CD4-positive, alpha-beta T cell treated with Interleukin-6 at 100 ng/mL for 8 hours (primary cell): ENCODE data around the gene ADRA2B.
"Not testable (repeated sequence)": the region's sequence is repeated elsewhere in the genome, so short reads cannot be mapped to it uniquely, and the experiment has no call there.

Experiments
- DNase-seq: peaks from one replicate; pipeline ENCODE4 v3.0.0-alpha.2; 2020; ENCODE audit warnings: mixed read lengths, low spot score

Gene ADRA2B

DNA sequence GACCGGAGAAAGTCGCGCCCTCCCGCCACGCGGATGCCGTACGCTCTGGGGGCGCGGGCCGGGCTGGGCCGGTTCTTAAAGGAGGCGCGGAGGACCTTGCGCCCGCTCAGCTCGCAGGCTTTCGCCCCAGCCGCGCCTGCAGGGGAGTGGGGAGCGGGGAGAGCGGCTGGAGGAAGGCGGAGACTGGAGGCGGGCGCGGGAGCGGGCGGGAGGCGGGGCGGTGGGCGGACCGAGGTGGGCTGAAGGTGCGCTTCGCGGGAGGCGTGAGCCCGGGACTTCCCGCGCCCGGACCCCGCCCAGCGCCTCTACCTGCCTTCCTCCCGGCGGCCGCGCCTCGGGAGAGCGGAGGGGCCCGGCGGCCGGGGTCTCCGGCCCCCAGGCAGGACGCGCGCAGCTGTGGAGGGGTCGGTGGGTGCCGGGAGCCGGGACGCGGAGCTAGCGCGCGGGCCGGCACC is at the start of gene ADRA2B:
TSS of gene ADRA2B (minus strand) at position 148 of the 455 bp plus-strand sequence. CDS start 422 bp downstream, outside the sequence.
- DNase-seq, result peak; percentile 86

DNA sequence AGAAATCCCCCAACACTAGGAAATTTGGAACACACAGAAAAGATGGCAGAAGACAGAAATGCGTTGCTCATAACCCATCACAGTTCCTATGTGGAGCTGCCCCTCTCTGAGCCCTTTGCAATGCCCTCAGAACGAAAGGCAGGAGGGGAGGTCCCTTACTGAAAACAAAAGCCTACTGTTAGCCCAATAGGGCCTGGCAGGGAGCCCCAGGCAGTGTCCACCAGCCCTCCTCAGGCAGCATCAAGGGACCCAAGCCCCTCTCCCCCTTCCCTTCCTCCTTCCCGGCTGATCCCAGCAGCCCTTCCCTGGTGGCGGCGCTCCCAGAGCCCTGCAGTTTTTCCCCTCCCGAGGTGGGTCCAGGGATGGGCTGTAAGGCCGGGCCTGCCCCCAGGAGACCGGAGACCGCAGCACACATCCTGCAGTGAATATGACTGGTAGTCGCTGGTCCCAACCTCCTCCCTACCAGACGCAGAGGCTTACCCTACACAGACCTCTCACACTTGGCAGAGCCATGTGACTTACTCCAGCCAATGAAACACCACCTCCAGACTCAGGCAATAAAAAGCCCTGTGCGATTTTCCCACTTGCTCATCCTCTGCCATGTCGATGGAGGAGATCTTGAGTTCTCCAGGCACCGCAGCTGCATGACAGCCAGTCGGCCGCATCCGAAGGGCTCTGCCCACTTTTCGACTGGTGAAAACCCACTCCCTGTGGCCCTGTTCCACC is 48.3 kb upstream of the ADRA2B start:
- DNase-seq, result peak; percentile 66

DNA sequence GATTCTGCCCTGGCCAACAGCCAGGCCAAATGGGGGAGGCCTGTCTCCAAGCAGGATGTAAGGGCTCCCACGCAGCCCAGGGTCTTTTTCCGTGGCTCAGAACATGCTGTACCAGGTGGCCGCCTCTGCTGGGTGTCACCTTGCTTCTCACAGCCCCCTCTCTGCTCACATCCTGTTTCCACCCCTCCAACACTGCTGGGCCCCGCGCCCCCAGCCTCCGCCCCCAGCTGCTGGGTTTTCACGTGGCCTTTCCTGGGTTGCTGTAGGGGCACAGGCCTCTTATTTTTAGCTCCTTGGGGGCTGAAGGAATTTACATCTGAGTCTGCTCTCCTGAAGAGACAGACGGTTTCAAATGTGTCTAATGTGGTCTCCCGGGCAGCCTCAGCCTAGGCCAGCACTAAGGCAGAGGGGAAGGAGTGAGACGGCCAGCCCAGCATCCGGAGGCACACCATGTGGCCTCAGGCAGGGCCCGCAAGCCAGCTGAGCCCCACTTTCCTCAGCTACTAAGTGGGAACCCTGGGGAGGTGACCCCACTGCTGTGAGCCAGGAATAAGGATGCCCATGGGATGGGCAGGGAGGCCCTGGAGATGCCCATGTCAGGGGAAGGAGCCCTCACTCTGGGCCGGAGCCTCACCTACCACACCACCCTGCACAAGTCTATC is 47.5 kb upstream of the ADRA2B start:
- peak; percentile 53 for DNase-seq

DNA sequence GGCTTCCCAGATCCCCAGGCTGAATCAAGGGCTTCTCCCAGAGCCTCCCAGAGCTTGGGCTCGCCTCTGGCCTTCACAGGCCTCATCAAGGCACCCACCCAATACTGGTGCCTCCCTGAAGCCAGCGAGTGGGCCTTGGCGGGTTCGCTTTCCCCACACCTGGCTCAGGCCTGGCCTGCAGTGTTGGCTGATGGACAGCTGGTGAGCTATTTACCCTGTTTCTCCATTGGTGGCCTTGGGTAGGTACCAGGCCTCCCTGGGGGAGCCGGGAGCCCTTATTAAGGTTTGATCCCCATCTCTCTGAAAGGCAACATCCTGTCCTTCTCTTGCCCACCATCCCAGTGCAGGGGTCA is 47.0 kb upstream of the ADRA2B start:
- DNase-seq, result no peak

DNA sequence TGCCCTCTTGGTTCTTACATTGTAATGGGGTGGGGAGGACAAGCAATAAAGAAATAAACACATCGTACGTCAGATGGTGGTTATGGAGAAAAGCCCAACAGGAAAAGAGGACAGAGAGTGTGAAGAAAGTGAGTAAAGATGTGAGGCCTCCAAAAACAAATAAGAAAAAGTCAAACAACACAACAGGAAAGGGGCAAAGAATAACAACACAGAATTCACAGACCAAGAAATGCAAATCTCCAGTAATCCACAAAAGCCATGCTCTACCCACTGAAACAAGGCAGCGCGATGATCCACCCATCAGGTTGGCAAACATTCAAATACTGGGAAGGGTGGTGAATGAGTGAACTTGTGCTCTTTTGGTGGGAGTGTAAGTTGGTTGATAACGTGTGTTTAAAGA is 45.5 kb upstream of the ADRA2B start:
- DNase-seq, result no peak

DNA sequence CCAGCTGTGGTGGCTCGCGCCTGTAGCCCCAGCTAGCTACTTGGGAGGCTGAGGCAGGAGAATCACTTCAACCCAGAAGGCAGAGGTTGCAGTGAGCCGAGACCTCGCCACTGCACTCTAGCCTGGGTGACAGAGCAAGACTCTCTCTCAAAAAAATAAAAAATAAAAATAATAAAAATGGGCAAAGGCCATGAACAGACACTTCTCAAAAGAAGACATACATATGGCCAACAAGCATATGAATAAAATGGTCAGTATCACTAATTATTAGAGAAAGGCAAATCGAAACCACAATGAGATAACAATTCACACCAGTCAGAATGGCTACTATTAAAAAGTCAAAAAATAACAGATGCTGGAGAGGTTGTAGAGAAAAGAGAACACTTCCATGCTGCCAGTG is 44.0 kb upstream of the ADRA2B start:
- not testable (repeated sequence) for DNase-seq

DNA sequence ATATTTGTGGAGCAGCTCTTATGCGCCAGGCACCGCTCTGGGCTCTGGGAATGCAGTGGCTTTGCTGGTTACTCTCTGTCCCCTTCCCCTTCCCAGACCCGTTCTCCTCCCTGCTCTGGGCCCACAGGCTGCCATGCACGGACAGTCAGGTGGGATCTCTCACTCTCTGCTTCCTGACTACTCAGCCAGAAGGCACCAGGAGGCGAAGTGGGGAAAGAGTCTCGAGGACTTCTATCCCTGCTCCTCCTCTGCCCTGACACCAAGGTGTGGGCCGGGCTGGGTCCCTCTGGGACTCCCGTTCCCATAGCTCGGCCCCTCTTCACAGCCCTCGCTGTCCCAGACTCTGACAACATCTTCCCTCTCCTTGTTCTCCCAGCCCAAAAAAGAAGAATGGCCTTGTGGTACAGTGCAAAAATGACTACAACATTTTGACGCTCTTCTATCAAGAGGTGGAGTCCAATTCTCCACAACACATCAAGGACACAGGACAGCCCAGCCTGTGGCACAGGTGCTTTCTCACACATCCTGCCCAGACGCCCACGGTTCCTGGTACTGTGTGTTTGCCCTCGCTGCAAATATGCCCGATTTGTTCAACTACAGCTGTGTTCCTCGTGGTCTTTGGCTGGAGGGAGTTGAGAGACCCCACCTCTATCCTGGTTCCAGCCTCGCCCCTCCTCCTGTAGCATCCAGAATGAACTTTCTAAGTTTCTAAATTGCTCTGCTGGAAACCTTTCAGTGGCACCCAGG is 42.9 kb upstream of the ADRA2B start:
- peak; percentile 56 for DNase-seq

DNA sequence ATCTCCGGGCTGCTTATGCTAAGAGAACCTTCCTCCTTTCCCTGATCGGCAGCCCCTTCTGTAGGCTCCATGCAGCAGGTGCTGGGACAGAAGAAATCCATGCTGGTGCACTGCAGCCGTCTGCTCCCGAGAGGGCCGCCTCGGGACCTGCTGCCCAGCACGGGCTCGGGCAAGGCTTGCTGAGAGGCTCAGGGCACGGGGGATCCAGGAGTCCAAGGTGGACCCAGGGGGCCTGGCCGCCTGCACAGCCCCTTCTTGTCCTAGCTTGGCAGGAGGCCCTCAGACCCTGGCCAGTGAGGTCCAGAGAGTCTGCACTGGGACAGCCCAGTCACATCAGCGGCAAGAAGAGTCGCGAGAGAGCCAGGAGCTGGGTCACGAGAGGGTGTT is 42.2 kb upstream of the ADRA2B start:
- no peak for DNase-seq

DNA sequence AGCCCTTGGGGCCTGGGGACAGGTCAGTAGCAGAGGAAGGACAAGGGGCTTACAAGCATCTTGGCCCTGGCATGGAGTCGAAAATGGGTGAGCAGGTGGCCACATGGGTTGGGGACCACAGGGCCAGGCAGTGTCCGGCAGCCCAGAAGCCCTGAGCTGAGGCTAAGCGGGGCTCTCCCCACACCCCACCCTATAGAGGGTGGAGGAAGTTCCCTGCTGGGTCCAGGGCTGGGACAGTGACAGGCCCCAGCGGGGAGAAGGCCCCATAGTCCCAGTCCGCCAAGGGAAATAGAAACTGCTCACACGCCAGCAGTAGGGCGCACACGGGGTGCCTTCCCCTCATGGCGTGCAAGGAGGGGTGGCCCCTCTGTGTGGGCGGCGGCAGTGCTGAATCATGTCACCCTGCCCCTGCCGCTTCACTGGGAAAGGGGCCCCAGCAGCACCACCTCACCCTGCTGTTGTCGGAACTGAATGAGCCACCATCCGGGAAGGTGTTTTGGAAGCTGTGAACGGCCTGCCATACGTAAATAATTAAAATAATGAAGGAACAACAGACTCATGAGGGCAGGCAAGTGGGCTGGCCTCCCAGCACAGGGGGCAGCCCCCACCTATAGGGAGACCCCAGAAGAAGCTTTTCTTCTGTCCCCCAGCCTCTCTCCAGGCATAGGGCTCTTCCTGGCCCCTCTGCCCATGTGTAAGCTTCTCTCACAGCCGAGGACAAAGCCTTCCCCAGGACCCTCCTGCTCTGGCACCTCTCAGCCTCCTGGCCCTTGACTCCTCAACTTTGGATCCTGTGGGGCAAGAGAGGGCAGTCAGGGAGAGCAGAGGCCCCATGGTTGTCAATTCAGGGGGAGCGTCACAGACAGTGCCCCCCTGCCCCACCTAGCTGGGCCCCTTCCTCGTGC is 41.5 kb upstream of the ADRA2B start:
- peak; percentile 74 for DNase-seq

DNA sequence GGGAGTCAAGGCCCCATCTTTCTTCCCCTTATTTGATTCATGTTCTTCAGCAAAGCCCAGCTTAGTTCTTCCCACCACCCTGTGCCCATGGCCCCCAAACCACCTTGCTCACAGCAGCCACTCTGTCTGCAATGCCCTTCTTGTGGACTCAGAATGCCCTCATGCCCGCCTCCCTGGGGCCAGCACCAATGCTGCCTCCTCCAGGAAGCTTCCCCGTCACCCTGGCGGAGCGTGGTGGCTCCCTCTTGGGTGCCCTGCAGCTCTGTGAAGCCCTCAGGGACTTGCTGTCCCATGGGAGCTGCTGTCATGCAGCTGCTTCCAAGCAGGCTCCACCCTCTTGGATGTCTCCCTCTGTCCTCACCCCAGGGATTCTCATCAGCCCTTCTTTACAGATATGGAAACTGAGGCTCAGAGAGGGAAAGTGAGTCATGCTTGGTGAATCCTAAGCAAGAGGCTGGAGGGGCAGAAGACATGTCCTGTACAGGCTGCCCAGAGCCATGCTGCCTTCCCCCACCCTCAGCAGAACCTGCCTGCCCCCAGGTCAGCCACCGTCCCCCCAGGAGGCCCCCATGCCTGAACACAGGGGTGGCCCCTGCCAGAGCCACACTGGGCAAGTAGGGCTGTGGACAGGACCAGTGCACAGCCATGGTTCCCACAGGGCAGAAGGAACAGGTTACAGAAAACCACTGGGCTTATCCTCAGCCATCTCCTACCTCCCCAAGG is 40.7 kb upstream of the ADRA2B start:
- no peak for DNase-seq

DNA sequence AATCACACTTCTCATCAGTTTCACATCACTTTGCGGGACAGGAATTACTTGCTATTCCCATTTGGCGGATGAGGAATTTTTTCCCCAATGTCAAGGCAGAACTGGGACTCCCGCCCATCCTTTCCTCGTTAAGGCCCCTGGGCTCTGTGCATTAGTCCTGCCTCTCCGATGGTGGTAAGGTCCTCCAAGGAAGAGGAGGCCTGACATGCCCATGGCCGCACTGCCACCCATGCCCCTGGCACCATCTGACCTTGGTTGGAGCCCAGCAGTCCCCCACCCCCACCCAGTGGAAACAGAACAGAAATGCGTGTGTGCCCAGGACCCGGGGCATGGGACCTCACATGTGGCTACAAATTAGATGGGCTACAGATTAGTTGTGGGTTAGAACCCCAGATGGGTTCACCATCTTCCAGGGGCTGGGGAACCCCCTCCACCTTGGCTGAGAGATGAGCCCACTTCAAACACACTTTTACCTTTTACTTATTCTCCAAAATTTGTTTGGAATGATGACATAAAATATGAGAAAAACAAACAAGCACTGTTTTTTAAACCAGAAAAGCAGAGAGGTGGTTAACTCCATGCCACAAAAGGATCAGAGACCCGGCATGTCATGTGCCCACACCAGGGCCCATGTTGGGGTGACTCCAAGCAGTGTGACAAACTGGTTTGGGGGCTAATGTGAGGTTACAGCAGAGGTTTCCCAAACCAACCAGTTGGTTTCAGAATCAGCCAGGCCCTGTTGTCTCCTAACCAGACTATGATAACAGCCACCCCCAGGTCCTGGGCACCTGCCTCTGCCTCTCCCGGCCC is 39.8 kb upstream of the ADRA2B start:
- no peak for DNase-seq

DNA sequence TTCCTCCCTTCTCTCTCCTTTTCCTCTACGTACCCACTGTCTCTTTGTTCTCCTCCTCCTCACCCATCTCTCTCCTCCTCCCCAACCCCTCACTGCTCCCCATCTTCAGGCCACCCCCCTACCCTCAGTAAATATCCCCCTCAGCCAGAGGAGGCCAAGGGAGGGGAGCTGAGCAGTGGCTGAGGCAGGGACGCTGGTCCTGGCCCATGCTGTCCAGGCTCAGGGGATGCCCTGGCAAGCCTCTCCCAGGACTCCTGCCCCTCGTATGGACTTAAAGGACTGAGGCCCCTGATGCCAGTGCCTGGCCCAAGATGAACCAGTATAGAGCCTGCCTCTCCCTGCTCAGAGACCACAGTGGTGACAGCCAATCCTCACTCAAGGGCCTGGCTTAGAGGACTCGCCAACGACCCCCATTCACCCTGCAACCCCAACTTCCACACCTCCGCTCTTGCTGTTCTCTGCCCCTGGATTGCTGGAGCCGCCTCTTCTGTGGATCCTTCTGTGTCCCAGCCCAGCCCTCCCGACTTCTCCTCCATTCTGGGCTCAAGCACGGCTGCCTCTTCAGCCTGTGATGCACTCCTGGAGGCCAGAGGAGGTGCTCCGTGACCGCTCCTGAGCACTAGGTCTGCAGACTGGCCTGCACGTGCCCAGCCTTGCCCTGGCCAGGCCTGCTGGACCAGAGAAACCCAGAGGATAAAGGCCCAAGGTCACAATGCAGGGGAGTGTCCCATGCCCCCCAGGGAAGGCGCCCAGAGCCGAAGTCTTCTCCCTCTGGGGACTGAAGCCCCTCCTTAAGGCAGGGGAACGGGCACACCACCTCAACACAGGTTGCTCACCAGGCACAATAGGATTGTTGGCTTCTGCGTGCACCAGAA is 38.4 kb upstream of the ADRA2B start:
- no peak for DNase-seq

DNA sequence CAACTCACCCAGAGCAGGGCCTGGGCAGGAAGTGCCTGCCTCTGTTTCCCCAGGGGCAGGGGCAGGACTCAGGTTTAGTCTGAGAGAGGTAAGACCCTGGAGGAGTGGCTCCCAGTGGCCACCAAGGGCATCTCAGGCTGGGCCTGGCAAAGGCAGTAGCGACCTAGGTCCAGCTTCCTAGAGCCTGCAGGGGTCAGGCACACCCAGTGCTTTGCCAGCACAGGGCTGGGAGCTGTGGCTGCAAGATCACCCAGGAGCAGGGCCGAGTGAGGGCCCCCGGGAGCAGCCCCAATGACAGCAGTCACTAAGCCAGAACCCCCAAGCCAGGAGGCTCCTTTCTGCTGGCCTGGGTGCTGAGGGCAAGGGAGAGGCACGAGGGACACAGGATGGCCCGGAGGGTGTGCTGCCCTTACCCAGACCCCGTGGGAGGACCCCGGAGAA is 37.6 kb upstream of the ADRA2B start:
- DNase-seq, result no peak

DNA sequence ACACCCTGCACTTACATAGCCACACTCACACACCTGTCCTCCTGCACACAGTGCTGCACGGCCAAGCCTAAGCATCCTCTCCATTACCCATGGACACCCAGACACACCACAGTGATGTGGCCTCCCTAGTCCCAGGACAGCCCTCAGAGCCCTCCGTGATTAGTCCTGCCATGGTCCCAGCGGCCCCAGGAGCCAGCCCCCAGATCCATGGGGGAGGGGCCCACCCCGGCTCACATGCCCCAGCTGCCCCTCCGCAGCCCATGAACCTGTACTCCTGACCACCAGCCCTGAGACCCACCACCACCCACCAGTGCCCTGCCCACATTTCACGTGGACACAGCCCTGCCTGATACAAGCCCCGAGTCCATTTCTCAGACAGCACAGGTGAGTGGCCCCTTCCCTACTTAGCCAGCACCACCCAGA is 36.9 kb upstream of the ADRA2B start:
- no peak for DNase-seq

DNA sequence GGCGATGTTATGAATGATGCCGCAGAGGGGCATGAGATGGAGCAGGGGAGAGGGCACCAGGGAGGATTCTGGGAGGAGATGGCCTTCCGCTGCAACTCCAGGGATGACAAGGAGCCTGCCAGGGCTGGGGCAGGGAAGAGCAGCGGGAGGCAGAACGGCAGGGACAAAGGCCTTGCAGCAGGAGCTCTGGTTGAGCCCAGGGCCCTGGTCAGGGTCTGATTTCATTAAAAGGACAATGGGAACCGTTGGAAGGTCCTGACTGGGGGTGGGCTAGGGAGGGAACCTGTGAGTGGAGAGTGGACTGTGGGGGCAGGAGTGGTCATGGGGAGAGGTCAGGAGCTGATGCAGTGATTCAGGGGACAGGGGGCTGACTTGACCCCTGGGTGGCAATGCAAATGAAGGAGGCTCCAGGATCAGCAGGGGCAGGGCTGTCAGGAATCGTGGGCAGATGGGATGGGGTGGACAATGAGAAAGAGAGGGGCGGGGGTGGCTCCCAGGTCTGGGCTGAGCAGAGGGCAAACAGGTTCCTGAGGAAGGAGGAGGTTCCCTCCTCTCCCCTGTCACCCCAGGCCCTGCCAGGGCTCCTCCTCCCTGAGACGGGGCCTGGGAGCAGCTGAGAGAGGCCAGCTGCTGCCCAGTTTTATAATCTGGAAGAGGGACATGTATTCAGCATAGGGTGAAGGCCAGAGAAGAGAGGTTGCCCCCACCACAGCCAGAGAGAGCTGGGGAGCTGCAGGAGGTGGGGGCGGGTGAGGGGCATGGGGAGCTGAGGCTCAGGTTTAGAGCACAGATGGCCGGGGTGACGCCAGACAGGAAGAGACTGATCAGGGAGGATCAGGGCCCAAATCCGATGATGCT is 36.2 kb upstream of the ADRA2B start:
- no peak for DNase-seq

DNA sequence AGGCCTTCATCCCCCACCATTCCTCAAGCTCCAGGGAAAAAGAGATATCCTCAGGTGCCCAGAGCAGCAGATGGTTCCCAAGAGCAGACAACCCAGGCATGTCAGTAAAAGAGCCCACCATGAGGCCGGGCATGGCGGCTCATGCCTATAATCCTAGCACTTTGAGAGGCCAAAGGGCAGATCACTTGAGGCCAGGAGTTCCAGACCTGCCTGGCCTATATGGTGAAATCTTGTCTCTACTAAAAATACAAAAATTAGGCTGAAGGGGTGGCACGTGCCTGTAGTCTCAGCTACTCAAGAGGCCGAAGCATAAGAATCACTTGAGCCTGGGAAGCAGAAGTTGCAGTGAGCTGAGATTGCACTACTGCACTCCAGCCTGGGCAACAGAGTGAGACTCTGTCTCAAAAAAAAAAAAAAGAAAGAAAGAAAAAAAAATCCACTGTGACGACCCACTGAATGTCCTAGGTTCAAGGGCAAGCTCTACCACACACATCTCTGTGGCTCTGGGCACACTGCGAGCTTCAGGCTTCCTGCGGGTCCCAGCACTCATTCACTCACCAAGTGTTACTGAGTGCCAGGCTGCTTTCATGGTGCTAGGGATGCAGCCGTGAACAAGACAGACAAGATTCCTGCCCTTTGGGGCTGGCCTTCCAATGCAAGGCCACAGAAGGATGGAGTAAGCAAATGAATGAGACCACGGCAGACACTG is 35.4 kb upstream of the ADRA2B start:
- DNase-seq, result no peak

DNA sequence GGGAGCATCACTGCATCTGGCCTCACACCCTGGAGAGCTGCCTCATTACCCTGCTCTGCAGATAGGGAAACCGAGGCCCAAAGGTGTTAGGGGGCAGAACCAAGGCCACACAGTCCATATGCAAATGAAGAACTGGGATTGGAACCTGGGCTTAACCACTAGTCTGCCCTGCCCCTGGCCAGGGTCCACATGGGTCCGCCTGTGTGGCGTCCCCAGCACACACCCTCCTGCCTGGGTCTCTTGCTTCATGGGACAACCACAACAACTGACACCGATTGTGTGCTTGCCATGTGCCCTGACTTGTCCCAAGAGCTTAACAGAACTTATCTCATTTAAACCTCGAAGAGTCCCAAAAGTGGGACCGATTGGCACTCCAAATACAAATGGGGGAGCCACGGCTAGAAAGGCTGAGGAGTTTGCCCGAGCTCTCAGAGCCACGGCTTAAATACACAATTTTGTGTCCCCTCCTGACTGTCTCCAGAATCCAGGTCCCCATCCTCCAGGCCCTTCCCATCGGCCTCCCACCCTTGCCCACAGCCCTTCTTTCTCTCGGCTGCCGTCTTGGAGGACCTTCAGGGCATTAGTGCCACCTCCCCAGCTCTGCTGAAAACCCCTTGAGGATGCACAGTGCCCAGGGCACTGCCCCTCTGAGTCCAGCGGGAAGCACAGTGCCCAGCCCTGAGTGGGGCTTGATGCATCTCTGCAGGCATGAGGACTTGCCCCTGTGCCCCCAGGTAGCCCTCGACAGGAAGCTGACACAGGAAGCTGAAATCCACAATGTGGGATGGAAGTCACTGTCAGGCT is 34.6 kb upstream of the ADRA2B start:
- no peak for DNase-seq
